GM20000 (cell line): Measurements from ENCODE around the gene DEFB123.
A peak's percentile ranks its signal among the peaks of the same experiment; 100 is the strongest.

Experiments
- DNase-seq: peaks from one replicate; pipeline ENCODE4 v3.0.0; 2012; ENCODE audit warnings: low spot score
- TF ChIP-seq, protein P1 (sequence below): IDR thresholded peaks from 2 replicates; pipeline ENCODE4 v1.5.1; 2012; ENCODE audit warnings: mild to moderate bottlenecking, control low read depth; ENCODE audit errors: extremely low read depth, missing control alignments

Gene DEFB123

DNA sequence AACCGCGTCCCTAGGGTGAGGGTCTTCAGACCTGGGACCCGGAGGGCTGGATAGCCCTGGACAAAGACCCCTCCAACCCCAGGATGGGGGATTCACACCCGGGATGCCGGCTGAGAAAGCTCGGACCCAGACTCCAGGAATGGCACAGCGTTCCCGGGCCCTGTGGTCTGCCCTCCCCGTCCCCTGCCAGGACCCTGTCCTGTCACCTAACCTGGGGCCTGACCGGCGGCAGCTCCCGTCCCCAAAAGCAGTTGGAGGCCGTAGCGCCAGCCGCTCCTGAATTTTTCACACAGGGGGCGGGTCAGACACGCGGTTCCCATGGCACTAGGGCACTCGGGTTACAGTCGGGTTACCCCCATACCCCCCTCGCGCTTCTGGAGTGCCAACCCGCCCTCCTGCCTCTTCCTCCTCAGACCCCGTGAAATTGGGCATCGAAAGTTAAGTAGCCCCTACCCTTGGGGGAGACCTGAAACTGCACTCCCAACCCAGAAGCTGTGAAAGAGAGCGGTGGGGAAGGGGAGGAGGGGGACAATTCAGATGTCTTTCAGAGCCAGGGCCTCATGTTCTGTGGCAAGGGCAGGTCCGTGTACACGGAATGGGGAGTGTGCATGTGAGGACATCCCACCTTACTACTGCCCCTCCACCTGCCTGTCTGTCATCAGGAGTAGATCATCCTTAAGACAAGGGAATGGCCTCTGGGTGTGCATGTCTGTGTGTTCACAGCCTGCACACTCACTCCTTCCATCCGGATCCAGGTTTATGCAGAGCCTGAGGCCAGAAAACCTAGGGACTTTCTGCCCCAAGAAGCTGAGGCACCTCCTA lies 35.3 kb downstream of the DEFB123 start:
- TF ChIP-seq, protein P1, sequence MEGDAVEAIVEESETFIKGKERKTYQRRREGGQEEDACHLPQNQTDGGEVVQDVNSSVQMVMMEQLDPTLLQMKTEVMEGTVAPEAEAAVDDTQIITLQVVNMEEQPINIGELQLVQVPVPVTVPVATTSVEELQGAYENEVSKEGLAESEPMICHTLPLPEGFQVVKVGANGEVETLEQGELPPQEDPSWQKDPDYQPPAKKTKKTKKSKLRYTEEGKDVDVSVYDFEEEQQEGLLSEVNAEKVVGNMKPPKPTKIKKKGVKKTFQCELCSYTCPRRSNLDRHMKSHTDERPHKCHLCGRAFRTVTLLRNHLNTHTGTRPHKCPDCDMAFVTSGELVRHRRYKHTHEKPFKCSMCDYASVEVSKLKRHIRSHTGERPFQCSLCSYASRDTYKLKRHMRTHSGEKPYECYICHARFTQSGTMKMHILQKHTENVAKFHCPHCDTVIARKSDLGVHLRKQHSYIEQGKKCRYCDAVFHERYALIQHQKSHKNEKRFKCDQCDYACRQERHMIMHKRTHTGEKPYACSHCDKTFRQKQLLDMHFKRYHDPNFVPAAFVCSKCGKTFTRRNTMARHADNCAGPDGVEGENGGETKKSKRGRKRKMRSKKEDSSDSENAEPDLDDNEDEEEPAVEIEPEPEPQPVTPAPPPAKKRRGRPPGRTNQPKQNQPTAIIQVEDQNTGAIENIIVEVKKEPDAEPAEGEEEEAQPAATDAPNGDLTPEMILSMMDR: no peak
- DNase-seq: no peak

DNA sequence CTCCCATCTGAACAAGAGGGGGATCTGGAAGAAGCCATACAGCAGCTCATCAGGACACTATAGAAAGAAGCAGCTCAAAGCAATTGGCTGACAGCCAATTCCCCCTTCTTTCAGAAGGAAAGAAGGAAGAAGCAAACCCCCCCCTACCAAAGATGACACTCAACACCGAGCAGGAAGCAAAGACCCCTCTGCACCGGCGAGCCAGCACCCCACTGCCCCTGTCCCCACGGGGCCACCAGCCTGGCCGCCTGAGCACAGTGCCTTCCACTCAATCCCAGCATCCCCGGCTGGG lies 35.8 kb downstream of the DEFB123 start:
- TF ChIP-seq, protein P1: no peak
- peak; percentile 33 for DNase-seq

DNA sequence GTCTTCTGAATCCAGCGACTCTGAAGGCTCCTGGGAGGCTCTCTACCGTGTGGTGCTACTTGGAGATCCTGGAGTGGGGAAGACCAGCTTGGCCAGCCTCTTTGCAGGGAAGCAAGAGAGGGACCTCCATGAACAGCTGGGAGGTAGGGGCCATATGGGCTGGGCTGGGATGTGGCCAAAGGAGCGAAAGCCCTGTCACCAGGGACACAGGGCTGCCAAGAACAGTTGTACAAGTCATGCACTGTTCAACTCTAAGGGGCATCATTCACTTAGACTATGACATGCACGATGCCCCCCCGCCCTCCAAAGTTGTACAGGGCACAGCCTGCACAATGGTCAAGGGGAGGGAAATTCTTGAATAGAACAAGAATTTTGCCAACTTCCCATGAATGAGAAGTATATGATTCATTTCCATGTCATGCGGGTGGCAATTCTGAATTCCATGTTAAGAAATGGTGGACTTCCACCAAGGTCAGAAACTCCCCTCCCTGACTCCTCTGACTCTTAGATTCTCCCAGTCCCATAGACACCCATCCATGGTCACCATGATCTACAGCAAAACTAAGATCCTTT lies 36.3 kb downstream of the DEFB123 start:
- DNase-seq: no peak
- TF ChIP-seq, protein P1: no peak

DNA sequence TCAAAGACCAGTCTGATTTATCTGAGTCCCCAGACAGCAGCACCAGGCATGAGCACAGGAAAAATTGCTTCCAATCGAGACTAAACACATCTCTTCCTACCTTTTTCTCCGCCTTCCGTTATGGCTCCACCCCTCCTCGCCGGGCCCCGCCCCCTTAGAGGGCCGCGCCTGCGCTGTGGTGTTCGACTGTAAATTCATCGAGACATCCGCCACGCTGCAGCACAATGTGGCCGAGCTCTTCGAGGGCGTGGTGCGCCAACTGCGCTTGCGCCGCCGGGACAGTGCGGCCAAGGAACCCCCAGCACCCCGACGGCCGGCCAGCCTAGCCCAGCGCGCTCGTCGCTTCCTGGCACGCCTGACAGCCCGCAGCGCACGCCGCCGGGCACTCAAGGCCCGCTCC lies 43.6 kb downstream of the DEFB123 start:
- DNase-seq: peak; percentile 42
- TF ChIP-seq, protein P1: no peak

DNA sequence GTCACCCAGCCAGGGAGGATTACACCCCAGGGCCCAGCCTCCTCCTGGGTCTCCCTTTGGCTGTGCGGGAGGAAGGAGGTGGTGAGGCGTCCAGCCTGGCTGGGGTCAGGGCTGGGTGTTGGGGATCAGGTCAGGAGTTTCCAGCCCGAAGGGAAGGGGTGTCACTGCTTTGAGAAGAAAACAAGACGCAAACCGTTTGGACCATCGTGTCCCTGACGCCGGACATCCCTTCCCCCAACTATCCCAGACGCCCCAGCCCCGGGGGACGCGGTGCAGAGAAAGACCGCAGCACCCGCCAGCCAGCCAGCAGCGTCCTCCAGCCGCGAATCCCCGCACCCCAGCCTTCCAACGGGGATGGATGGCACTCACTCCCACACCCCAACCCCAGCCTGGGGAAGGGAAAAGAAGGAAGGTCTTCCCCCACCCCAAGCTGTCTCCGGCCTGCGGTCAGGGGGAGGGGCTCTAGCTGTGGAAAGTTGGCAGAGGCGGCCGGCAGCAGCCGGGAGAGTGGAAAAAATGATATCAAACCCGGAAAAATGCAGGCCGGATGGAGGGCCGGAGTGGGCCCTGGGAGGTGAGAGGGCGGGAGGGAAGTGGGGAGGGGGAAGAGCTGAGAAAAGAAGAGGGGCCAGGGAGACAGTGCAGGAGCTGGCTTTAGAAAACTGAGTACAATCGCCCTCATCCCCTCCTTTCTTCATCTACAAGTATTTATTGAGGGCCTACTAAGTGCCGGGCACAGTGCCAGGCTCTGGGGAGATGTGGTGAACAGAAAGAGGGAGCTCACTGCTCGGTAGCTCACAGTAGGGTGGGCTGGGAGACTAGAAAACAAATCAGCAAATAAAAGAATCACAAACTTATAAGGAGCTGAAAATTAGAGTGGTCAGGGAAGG lies 45.3 kb downstream of the DEFB123 start:
- DNase-seq: no peak

DNA sequence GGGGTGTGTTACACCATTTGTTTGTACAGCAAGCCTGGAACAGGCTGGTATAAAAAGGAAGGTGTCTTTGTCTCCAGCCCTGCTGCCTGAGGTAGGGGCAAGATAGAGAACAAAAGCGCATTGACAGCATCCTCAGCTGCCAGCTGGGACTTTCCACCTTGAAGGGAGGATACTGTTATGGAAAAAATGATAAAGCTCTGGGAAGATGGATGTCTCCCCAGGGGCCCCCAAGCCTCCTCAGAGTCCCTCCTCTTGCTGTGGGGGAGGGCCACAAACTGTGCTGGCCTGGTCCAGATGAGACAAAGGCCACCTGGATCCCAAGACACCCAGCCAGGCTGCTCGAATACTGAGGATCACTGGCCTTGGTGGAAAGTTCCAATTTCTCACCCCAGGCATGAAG lies 47.7 kb downstream of the DEFB123 start:
- no peak for DNase-seq
- TF ChIP-seq, protein P1: no peak

More for the DNA sequence above, 45.3 kb downstream of the DEFB123 start:
- TF ChIP-seq, protein P1: no peak

DNA sequence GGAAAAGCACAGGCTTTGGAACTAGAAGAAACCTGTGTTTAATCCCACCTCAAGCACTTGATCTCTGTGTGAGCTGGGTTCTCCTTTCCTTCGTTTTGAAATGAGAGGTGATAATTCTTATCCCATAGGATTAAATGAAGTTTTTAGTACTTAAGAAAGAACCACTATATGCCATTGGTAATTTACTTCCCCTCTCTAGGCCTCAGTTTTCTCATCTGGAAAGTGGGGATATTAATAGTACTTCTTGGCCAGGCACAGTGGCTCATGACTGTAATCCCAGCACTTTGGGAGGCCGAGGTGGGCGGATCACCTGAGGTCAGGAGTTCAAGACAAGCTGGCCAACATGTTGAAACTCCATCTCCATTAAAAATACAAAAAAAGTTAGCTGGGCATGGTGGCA lies 48.7 kb downstream of the DEFB123 start:
- TF ChIP-seq, protein P1: no peak
- no peak for DNase-seq
